Skeletal muscle cell (primary cell): ENCODE results near the gene HOXA5.

ENCODE experiments used
- DNase-seq: peaks from one replicate; pipeline ENCODE4 v3.0.0-alpha.2; 2010; ENCODE audit warnings: low read depth
- H3K4me3 ChIP-seq: 2 replicates; pipeline ENCODE4 v1.5.1; 2011; ENCODE audit warnings: low read depth, mild to moderate bottlenecking, control low read depth, low read length, moderate library complexity

The HOXA5 gene

GRCh38 chr7:27091941-27092818, 51.3 kb downstream of the HOXA5 start:
- H3K4me3 ChIP-seq = no peak overlapping the region
- DNase-seq = no peak

GRCh38 chr7:27091105-27091504, 52.4 kb downstream of the HOXA5 start:
- no peak for DNase-seq
- no peak overlapping the region for H3K4me3 ChIP-seq
